Subcutaneous adipose tissue (tissue), 4 donors: ENCODE measurements around the gene ARHGAP6. TPM values are rescaled to one million over a fixed set of nuclear protein-coding genes. Genes with fewer than 3 reads are reported as not detected.

Experiments
- total RNA-seq, 4 donors: library from RNA; depleted of rRNA; stranded (reverse); fragments of >200 nt; gene quantifications; one replicate each; pipeline ENCODE4 v1.1.0, GENCODE V29; 2016
- TF ChIP-seq, protein P1 (sequence below): fragments of 450-650 bp; IDR thresholded peaks from one replicate; pipeline ENCODE4 v1.5.1; 2016; ENCODE audit warnings: low read depth, mild to moderate bottlenecking, control low read depth, antibody characterized with exemption, moderate library complexity

ARHGAP6 gene
- total RNA-seq, 4 donors from 2014 or later = 20.7 to 40.3 (median 30.7) TPM

DNA sequence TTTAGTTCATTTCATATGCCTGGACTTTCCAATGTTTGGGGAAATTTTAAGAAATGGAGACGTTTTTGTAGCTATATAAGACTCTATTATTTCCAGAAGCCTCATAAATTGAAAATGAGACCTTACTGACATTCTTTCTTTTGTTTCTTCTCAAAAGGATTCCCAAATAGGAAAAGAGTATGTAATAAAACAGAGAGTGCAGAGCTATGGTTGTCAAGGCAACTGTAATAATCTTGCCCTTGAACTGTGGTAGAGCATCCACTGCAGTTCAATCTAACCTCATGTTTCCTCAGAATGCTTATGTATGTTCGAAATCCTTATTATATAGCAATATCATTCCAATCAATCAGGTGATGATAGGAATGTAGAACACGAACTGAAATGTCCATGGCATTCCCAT lies 318.4 kb downstream of the ARHGAP6 start:
- TF ChIP-seq, protein P1, sequence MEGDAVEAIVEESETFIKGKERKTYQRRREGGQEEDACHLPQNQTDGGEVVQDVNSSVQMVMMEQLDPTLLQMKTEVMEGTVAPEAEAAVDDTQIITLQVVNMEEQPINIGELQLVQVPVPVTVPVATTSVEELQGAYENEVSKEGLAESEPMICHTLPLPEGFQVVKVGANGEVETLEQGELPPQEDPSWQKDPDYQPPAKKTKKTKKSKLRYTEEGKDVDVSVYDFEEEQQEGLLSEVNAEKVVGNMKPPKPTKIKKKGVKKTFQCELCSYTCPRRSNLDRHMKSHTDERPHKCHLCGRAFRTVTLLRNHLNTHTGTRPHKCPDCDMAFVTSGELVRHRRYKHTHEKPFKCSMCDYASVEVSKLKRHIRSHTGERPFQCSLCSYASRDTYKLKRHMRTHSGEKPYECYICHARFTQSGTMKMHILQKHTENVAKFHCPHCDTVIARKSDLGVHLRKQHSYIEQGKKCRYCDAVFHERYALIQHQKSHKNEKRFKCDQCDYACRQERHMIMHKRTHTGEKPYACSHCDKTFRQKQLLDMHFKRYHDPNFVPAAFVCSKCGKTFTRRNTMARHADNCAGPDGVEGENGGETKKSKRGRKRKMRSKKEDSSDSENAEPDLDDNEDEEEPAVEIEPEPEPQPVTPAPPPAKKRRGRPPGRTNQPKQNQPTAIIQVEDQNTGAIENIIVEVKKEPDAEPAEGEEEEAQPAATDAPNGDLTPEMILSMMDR = no peak

DNA sequence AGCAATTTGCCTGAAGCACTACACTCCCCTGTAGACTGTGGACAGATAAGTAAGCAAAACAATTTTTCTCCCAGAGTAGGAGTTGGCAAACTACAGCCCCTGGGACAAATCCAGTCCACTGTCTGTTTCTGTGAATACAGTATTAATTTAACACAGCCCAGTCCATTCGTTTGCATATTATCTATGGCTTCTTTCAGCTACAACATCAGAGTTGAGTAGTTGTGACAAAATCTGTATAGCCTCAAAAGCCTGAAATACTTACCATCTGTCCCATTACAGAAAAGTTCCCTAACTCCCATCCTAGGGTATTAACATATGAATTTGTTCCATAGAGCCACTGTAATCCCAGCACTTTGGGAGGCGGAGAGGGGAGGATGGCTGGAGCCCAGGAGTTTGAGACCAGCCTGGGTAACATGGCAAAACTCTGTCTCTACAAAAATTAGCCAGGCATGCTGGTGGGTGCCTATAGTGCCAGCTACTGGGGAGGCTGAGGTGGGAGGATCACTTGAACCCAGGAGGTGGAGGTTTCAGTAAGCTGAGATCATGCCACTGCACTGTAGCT lies 319.5 kb downstream of the ARHGAP6 start:
- TF ChIP-seq, protein P1 = no peak

DNA sequence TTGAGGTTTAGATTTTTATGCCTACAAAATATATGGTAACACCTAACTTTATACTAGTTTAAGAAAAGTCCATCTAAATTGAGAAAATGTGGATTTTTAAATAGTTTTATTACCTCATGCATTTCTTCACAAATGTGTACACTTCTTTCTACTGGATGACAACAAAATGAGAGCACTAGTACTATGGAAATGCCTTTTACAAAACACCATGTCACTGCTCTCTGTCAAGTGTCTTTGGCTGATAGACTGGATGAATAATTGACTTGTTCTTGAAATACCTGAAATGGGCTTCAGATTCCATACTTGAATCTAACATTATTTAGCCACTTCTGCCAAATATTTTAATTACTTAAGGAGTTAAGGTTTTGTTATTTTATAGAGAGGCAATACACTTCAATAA lies 323.0 kb downstream of the ARHGAP6 start:
- TF ChIP-seq, protein P1 = no peak

DNA sequence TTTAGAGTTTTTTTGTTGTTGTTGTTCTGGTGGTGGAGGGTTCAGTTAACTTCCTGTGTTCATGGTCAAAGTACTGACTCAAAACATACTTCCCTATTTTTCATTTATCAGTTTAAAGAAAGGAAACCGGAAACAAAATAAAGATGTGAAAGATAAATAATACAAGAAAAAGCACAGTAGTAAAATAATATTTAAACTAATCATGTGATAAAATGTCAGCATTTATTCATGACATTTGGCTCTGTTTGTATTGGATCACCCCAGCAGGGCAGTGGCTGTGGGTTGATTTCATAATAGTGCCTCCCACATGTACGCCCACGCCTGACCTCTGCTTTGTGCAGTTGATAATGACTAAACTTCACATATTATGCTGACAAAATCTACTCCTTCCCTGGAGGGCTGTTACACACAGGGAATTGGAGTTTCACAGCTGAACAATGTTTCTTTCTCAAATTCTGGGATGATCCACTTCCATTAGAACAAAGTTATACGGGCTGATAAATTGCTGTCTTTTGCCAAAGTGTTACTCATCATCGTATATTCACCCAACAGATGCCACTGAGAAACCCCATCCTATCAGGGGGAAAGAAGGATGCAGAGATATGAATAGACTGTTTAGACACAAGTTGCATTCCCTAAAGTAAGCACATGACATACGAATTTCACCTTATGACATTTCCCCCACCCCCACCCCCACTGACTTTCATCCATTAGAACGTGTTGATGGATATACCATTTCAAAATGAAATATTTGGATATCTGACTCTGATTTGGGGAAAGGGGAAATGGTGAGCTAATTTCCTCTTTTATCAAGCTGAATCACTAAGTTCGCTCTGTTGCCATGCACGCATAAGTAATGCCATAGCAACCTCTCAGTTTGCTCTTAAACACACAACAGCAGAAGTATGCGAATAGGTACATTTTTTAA lies 324.2 kb downstream of the ARHGAP6 start:
- TF ChIP-seq, protein P1 = no peak

DNA sequence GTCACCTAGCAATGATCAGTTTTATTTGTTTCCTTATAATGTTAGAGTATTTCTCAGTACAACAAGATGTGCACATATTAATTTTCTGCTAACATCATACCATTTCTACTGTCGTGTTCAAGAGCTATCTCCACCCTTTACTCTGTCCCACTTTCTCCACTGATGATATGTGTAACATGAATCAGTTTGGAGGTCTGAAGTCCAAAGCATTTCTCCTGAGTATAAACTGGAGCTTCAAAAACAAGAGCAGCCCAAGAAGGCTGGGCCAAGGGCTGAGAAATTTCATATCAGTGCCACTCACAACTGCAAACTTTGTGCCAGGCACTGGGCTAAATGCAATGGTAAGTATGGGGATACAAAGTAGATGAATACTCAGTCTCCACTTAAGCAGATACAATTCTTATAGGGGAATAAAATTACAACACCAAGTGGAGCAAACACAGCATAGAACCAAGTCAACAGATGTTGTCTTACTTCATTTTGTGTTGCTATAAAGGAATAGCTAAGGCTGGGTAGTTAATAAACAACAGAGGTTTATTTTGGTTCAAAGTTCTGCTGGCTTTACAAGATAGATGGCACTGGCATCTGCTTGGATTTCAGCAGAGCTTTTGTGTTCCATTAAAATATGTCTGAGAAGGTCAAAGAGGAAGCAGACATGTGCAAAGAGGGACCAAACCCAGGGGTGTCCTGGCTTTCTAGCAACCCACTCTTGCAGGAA lies 328.3 kb downstream of the ARHGAP6 start:
- TF ChIP-seq, protein P1 = no peak

DNA sequence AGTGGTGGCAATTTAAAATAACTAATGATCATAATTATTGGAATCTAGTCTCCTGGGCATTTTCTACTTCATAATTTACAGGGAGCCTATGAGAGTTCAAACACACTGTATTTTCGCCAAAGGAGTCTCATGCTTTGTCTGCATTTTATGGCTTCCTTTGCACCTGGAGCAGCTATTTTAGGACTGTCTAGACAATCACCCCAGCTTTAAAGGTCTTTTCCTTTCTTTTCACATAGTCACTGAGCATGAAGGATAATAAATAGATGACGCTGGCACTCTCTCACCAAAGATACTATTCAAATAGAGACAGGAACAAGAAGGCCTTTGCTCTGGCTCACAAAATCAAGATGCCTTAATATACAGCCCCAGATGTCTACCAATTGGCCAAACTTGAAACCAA lies 329.5 kb downstream of the ARHGAP6 start:
- TF ChIP-seq, protein P1 = no peak

DNA sequence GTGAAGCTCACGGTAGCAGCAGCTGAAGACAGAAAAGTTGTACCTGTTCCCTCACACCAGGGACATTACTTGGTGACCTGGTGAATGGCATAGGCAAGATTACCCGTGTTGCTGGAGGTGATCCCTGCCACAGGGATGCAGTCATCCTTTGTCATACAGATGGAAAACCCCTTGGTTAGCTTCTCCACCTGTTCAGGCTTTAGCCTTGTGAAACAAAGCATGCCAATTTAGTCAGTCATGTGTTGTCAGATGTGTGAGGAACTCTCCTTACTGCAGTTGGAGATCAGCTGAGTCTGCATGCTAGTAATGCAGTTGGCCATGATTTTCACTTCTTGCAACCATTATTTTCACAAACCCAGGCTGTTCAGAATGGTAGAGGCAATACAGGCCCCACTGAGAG lies 331.6 kb downstream of the ARHGAP6 start:
- TF ChIP-seq, protein P1 = no peak
